Measurements from ENCODE around the gene PGM3. TPM values are rescaled to one million over a fixed set of nuclear protein-coding genes. Genes with fewer than 3 reads are reported as not detected.

The PGM3 gene
- total RNA-seq, 4 donors from 2014 or later: 8.9 to 13.5 (median 11.4) TPM

DNA sequence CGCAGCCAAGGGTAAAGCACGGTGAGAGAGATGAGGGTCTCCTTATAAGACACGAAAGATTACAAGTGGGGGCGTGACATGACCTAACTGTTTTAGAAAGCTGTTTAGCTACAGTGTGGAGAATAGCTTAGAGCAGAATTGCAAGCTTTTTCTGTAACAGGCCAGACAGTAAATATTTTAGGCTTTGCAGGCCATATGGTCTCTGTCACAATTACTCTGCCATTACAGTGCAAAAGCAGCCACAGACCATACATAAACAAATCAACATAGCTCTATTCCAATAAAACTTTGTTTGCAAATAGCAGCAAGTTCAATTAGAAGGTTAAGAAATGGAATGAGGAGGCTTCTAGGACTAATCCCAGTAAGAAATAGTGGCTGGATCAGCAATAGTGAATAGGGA, 16.8 kb downstream of the PGM3 start:
- no peak for TF ChIP-seq POLR2A (IDR thresholded peaks at IDR 0.05)
- no peak for TF ChIP-seq CTCF (IDR thresholded peaks at IDR 0.05)
- no peak for DNase-seq (ENCODE audit: low spot score in 2 of 2)
- intact Hi-C loops (cut with DNase I; ENCODE audit: low total_unique reads): no loop called here
- 93 to 94% methylated on average over 4 of the region's 4 CpGs for WGBS, 2 donors
- no peak overlapping the region for H3K4me3 ChIP-seq (ENCODE audit: low read depth, poor library complexity, severe bottlenecking)

GRCh38 chr6:83169511-83169910, 23.6 kb downstream of the PGM3 start:
- 91 to 100% methylated on average over 1 of the region's 1 CpG for WGBS, 2 donors
- no peak for DNase-seq (ENCODE audit: low spot score in 2 of 2)
- H3K4me3 ChIP-seq (ENCODE audit: low read depth, poor library complexity, severe bottlenecking): no peak overlapping the region
- intact Hi-C loops (cut with DNase I; ENCODE audit: low total_unique reads): no loop called here
- TF ChIP-seq POLR2A (IDR thresholded peaks at IDR 0.05) (no peak), CTCF (IDR thresholded peaks at IDR 0.05) (no peak)

- no peak for DNase-seq (ENCODE audit: low spot score in 2 of 2)
- TF ChIP-seq POLR2A (IDR thresholded peaks at IDR 0.05): no peak
- no peak for TF ChIP-seq CTCF (IDR thresholded peaks at IDR 0.05)
- H3K4me3 ChIP-seq (ENCODE audit: low read depth, poor library complexity, severe bottlenecking): no peak overlapping the region
- intact Hi-C loops (cut with DNase I; ENCODE audit: low total_unique reads): no loop called here
Observed at GRCh38 chr6:83169106-83169505, 24.0 kb downstream of the PGM3 start.

GRCh38 chr6:83168556-83168955, 24.5 kb downstream of the PGM3 start:
- WGBS, 2 donors: 89% methylated on average over 1 of the region's 1 CpG
- intact Hi-C loops (cut with DNase I; ENCODE audit: low total_unique reads): no loop called here
- no peak for TF ChIP-seq POLR2A (IDR thresholded peaks at IDR 0.05)
- no peak for TF ChIP-seq CTCF (IDR thresholded peaks at IDR 0.05)

DNA sequence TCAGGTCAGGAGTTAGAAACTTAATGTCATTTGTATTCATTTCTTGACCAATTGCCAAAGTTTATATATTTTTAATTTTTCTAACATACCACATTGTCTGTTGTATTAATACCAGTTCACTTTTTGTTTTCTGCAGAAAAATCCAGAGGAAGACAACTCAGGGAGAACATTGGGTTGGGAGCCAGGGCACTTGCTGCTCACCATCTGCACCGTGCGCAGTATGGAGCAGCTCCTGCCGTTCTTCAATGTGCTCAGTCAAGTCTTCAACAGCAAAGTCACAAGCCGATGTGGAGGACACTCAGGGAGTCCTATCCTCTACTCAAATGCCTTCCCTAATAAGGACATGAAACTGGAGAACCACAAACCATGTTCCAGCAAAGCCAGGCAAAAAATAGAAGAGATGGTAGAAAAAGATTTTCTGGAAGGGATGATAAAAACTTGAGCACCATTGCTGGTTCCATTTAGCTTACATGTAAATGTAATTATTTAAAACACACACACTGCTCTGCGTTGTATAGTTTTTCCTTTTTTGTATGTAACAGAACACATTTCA, 25.3 kb downstream of the PGM3 start:
- no peak overlapping the region for H3K4me3 ChIP-seq (ENCODE audit: low read depth, poor library complexity, severe bottlenecking)
- no peak for DNase-seq (ENCODE audit: low spot score in 2 of 2)
- intact Hi-C loops (cut with DNase I; ENCODE audit: low total_unique reads): no loop called here
- TF ChIP-seq POLR2A (IDR thresholded peaks at IDR 0.05): no peak
- TF ChIP-seq CTCF (IDR thresholded peaks at IDR 0.05): no peak
- 95 to 97% methylated on average over 5 of the region's 5 CpGs for WGBS, 2 donors

More at GRCh38 chr6:83168556-83168955, 24.5 kb downstream of the PGM3 start:
- DNase-seq (ENCODE audit: low spot score in 2 of 2): no peak
- H3K4me3 ChIP-seq (ENCODE audit: low read depth, poor library complexity, severe bottlenecking): no peak overlapping the region

DNA sequence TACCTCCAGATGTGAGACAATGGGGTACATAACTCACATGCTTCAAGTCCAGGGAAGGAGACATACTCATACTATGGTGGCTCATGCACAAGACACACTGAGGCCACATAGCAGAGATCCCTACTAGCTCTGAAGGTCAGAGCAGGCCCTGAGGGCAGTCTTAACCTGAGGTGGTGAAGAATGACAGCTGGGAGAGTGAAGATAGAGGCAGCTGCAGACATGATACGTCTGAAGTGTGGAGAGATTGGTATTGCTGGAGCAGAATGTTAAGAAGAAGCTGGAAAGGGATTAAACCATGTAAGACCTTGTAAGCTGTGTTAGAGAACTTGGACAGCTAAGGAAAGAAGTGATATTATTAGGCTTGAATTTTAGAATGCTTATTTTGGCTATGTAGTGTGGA, 32.9 kb downstream of the PGM3 start:
- intact Hi-C loops (cut with DNase I; ENCODE audit: low total_unique reads): no loop called here
- TF ChIP-seq POLR2A (IDR thresholded peaks at IDR 0.05) (no peak), CTCF (IDR thresholded peaks at IDR 0.05) (no peak)
- no peak overlapping the region for H3K4me3 ChIP-seq (ENCODE audit: low read depth, poor library complexity, severe bottlenecking)
- 79 to 84% methylated on average over 1 of the region's 1 CpG for WGBS, 2 donors
- DNase-seq (ENCODE audit: low spot score in 2 of 2): no peak

All from lower leg skin (tissue), 4 donors.